ENCODE results near the gene MADD.

DNA sequence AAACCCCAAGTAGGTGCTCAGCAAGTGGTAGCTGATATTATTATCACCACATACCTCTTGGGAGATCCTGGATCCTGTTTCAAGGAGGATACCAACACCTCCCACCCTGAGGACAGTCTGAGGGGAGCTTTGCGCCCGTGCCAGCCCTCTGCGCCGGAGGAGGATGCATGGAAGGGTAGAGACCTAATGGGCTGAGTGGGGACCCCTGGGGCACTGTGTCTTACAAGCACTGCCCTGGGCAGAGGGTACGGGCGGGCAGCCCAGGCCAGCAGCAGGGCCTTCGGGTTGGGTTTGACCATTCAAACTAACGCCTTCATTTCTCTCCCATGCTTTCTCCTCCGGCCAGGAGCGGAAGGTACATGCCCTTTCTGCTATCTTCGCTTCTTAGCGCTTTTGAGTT is 56.3 kb downstream of the MADD start:
- TF ChIP-seq CTCF (IDR thresholded peaks at IDR 0.05) = no peak
- no peak for TF ChIP-seq POLR2A (IDR thresholded peaks at IDR 0.05)

All from thyroid gland (tissue), 4 donors.